ENCODE data around the gene HES4.

Gene HES4

DNA sequence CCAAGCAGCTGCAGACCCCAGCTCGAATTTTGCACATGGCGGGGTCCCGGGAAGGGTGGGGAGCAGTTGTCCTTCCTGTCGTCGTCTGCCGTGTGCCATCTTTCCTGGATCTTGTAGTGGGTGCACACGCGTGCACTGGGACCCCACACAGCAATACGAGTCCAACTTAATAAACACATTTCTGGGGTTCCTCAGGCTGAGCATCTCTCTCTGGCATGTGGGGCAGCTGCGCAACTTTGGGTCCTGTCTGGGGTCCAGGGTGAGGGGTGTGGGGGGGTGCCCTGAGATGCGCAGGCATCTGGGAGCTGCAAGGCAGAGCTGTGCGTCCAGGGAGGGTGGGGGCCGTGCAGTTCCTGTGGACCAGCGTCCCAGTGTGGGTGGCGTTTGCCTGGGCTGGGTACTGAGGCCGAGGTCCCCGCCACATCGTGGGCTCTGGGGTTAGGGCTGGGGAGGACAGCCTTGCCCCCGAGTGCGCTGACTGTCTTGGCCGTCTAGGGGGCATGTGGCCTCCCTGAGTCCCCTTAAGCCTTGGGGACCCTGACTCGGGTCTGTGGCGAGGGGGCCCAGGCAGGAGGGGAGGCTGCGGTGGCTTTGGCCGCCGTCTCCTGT is 34.3 kb downstream of the HES4 start:
- in situ Hi-C loops (cut with HindIII; ENCODE audit: low sequenced_read_pairs), result no loop called here
- TF ChIP-seq, protein P1, sequence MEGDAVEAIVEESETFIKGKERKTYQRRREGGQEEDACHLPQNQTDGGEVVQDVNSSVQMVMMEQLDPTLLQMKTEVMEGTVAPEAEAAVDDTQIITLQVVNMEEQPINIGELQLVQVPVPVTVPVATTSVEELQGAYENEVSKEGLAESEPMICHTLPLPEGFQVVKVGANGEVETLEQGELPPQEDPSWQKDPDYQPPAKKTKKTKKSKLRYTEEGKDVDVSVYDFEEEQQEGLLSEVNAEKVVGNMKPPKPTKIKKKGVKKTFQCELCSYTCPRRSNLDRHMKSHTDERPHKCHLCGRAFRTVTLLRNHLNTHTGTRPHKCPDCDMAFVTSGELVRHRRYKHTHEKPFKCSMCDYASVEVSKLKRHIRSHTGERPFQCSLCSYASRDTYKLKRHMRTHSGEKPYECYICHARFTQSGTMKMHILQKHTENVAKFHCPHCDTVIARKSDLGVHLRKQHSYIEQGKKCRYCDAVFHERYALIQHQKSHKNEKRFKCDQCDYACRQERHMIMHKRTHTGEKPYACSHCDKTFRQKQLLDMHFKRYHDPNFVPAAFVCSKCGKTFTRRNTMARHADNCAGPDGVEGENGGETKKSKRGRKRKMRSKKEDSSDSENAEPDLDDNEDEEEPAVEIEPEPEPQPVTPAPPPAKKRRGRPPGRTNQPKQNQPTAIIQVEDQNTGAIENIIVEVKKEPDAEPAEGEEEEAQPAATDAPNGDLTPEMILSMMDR (IDR thresholded peaks at IDR 0.05; ENCODE audit: low read depth, low read length, missing control alignments), result no peak
- H3K4me3 ChIP-seq (ENCODE audit: low read depth, low read length), result no peak overlapping the region
- DNase-seq (ENCODE audit: low read depth), result no peak

DNA sequence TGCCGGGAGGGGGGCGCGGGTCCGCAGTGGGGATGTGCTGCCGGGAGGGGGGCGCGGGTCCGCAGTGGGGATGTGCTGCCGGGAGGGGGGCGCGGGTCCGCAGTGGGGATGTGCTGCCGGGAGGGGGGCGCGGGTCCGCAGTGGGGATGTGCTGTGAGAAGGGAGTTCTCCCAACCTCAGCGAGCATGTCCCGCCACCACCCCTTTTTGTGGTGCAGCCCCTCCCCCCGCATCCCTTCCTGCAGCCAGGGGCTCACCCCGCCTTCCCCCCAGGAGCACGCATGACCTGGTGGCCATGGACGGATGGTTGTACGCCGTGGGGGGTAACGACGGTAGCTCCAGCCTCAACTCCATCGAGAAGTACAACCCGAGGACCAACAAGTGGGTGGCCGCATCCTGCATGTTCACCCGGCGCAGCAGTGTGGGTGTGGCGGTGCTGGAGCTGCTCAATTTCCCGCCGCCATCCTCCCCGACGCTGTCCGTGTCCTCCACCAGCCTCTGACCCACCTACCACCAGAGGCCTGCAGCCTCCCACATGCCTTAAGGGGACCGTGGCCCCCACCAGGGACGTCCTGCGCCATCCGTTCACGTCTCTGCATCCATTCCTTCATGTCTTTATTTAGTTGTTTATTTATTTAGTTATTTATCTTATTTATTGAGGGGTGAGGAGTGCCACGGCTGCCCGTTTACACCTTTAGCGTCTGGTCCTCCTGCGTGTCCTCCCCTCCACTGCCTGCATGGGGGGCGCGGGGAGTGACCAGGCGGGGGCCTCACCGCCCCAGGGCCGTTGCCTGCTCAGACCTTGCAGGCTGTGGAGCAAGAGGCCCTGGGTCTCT is 35.0 kb downstream of the HES4 start:
- H3K4me3 ChIP-seq (ENCODE audit: low read depth, low read length), result no peak overlapping the region
- DNase-seq (ENCODE audit: low read depth), result no peak
- TF ChIP-seq, protein P1 (IDR thresholded peaks at IDR 0.05; ENCODE audit: low read depth, low read length, missing control alignments), result no peak
- in situ Hi-C loops (cut with HindIII; ENCODE audit: low sequenced_read_pairs), result no loop called here

DNA sequence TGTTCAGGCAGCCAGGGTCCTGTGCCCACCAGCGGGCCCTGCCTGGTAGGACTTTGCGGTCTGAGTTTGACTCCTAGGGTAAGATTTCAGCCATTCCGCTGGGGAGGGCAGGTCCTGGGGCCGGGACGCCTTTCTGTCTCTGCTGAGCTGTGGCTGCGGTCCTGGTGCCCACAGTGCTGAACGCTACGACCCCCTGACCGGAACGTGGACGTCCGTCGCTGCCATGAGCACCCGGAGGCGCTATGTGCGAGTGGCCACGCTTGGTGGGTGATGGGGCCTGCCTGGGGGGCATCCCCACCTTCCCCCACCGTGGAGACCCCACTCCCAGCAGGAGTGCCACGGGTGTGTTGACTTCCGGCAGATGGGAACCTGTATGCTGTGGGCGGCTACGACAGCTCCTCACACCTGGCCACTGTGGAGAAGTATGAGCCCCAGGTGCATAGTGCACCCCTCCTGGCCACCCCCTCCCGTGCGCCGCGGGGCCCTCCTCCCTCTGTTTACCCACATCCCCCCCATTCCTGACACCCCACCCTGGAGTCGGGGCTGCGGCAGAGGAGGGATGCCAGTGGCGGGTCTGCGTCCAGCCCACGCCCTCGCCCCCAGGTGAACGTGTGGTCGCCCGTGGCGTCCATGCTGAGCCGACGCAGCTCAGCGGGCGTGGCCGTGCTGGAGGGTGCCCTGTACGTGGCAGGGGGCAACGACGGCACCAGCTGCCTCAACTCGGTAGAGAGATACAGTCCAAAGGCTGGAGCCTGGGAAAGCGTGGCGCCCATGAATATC is 36.0 kb downstream of the HES4 start:
- in situ Hi-C loops (cut with HindIII; ENCODE audit: low sequenced_read_pairs), result no loop called here
- no peak for DNase-seq (ENCODE audit: low read depth)
- H3K4me3 ChIP-seq (ENCODE audit: low read depth, low read length), result no peak overlapping the region
- TF ChIP-seq, protein P1 (IDR thresholded peaks at IDR 0.05; ENCODE audit: low read depth, low read length, missing control alignments), result no peak

DNA sequence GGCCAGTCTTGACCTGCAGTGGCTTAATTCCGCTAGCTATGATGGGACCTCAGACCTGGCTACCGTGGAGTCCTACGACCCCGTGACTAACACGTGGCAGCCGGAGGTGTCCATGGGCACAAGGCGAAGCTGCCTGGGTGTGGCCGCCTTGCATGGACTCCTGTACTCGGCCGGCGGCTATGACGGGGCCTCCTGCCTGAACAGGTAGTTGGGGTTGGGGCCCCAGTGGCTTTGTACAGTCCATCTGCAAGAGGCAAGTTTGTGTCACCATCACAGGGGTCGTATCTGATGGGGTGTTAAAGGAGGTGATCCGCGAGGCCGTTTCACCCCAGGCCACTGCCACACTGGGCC is 36.6 kb downstream of the HES4 start:
- no peak for DNase-seq (ENCODE audit: low read depth)
- TF ChIP-seq, protein P1 (IDR thresholded peaks at IDR 0.05; ENCODE audit: low read depth, low read length, missing control alignments), result no peak
- in situ Hi-C loops (cut with HindIII; ENCODE audit: low sequenced_read_pairs), result no loop called here
- no peak overlapping the region for H3K4me3 ChIP-seq (ENCODE audit: low read depth, low read length)

DNA sequence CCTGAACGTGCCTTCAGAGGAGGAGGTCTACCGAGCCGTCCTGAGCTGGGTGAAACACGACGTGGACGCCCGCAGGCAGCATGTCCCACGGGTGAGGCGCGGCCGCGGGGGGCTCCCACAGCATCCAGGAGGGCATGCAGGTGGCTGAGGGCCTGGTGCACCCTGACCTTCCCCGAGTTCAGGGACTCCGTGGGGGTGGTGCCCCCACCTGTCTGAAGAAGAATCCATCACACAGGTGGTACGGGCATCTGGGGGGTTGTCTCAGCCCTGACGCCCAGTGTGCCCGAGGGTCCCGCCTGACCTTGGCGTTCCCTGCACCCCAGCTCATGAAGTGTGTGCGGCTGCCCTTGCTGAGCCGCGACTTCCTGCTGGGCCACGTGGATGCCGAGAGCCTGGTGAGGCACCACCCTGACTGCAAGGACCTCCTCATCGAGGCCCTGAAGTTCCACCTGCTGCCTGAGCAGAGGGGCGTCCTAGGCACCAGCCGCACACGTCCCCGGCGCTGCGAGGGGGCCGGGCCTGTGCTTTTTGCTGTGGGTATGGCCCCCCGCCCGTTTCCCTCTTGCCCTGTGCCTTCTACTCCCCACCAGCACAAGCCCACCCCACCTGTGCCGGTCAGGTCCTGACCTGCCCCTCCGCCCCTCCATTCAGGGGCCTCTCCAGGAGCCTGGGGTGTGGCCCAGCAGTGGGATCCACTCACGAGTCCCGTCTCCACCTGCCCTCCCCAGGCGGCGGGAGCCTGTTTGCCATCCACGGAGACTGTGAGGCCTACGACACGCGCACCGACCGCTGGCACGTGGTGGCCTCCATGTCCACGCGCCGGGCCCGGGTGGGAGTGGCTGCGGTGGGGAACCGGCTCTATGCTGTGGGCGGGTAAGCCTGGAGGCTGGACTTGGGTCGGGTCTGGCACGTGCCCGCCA is 37.3 kb downstream of the HES4 start:
- no peak overlapping the region for H3K4me3 ChIP-seq (ENCODE audit: low read depth, low read length)
- in situ Hi-C loops (cut with HindIII; ENCODE audit: low sequenced_read_pairs), result no loop called here
- DNase-seq (ENCODE audit: low read depth), result no peak
- TF ChIP-seq, protein P1 (IDR thresholded peaks at IDR 0.05; ENCODE audit: low read depth, low read length, missing control alignments), result no peak

Data from astrocyte of the cerebellum (primary cell).